ENCODE measurements around the gene PHKA2. TPM values are rescaled to one million over a fixed set of nuclear protein-coding genes. Genes with fewer than 3 reads are reported as not detected.

PHKA2 gene
- total RNA-seq, 6 donors from 2014 or later: 19.2 to 74.4 (median 25.9) TPM

GRCh38 chrX:18933617-18934016 lies 50.3 kb downstream of the PHKA2 start:
- H3K27ac ChIP-seq: no peak overlapping the region
- H3K4me1 ChIP-seq: no peaks in the 10 kb centered on the region
- no peak for TF ChIP-seq CTCF (IDR thresholded peaks at IDR 0.05)
- no peak for TF ChIP-seq POLR2AphosphoS5 (IDR thresholded peaks at IDR 0.05)
- TF ChIP-seq EP300 (IDR thresholded peaks at IDR 0.05): no peak
- TF ChIP-seq POLR2A (IDR thresholded peaks at IDR 0.05): no peak
- no peaks in the 10 kb centered on the region for H3K27me3 ChIP-seq
- H3K9me3 ChIP-seq: no peaks in the 10 kb centered on the region
- H3K4me3 ChIP-seq: no peak overlapping the region
- peaks cover 0 to 17% (median 2%) of the 10 kb centered on the region in 4 donors for H3K36me3 ChIP-seq
- ATAC-seq (ENCODE audit: low FRiP score in 2 of 2) (no peak), DNase-seq (no peak)
- 75 to 95% methylated on average over 3 of the region's 3 CpGs for WGBS, 2 donors

DNA sequence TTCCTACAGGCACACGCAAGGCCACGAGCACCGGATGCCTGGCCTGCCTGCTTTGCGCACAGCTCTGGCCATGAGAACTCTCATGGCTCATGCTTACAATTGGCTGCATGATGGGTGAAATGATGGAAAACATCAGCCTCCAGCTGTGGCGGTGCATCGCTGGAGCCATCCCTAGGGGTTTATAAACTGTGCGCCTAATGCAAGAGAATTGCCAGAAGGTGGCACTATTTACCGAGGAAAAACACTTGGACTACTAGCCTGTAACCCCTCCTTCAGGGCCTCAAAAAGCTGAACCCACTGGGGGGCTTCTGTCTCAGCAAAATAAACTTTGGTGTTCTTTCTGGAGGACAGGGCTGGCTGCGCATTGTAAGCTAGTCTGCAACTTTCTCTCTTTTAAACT lies 51.9 kb downstream of the PHKA2 start:
- H3K9me3 ChIP-seq: no peaks in the 10 kb centered on the region
- WGBS, 2 donors: 65% methylated on average over 9 of the region's 9 CpGs; no CpG with 5 or more reads in 1 of the 2 donors
- no peaks in the 10 kb centered on the region for H3K27me3 ChIP-seq
- TF ChIP-seq POLR2A (IDR thresholded peaks at IDR 0.05): no peak
- no peak for TF ChIP-seq POLR2AphosphoS5 (IDR thresholded peaks at IDR 0.05)
- peak in 3 of 6 experiments; percentile 8 to 30 (median 19) for TF ChIP-seq CTCF (IDR thresholded peaks at IDR 0.05)
- no peak for TF ChIP-seq EP300 (IDR thresholded peaks at IDR 0.05)
- H3K27ac ChIP-seq: no peak overlapping the region
- H3K36me3 ChIP-seq: peaks cover 0 to 14% (median 2%) of the 10 kb centered on the region in 4 donors
- no peak for DNase-seq
- H3K4me3 ChIP-seq: no peak overlapping the region
- no peaks in the 10 kb centered on the region for H3K4me1 ChIP-seq
- ATAC-seq (ENCODE audit: low FRiP score in 2 of 2): no peak

DNA sequence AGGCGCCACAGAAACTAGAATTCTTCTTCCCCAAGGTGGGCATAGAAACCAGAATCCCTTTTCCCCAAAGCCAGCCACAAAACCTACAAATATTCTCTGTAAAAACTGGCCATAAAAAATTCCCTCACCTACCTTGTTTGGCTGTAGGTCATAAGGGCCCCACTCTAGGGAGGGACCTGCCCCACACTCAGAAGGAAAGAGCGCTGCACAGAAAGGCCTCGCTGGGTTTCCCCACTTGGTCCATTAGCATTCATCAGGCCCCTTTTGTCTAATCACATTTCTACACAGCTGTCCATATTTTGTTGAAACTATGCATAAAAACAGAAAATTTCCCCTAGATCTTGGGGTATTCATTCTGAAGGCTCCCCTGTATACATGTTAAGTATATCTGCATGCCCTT lies 54.1 kb downstream of the PHKA2 start:
- no peaks in the 10 kb centered on the region for H3K27me3 ChIP-seq

GRCh38 chrX:18927558-18927957 lies 56.4 kb downstream of the PHKA2 start:
- Histone ChIP-seq H3K4me3 (no peak overlapping the region), H3K27me3 (no peaks in the 10 kb centered on the region), H3K36me3 (peaks cover 0 to 26% (median 5%) of the 10 kb centered on the region in 4 donors), H3K4me1 (no peaks in the 10 kb centered on the region), H3K27ac (no peak overlapping the region), H3K9me3 (no peaks in the 10 kb centered on the region)
- DNase-seq: no peak
- no peak for ATAC-seq (ENCODE audit: low FRiP score in 2 of 2)
- TF ChIP-seq EP300 (IDR thresholded peaks at IDR 0.05): no peak
- no peak for TF ChIP-seq CTCF (IDR thresholded peaks at IDR 0.05)
- TF ChIP-seq POLR2A (IDR thresholded peaks at IDR 0.05): no peak
- no peak for TF ChIP-seq POLR2AphosphoS5 (IDR thresholded peaks at IDR 0.05)
- 61 to 100% methylated on average over 1 of the region's 1 CpG for WGBS, 2 donors

More for the DNA sequence above, 54.1 kb downstream of the PHKA2 start:
- Histone ChIP-seq H3K4me3 (no peak overlapping the region), H3K36me3 (peaks cover 0 to 13% (median 2%) of the 10 kb centered on the region in 4 donors), H3K4me1 (no peaks in the 10 kb centered on the region), H3K9me3 (no peaks in the 10 kb centered on the region), H3K27ac (no peak overlapping the region)
- ATAC-seq (ENCODE audit: low FRiP score in 2 of 2): no peak
- TF ChIP-seq CTCF (IDR thresholded peaks at IDR 0.05) (no peak), POLR2AphosphoS5 (IDR thresholded peaks at IDR 0.05) (no peak), EP300 (IDR thresholded peaks at IDR 0.05) (no peak), POLR2A (IDR thresholded peaks at IDR 0.05) (no peak)
- no peak for DNase-seq
- WGBS, 2 donors: 96 to 100% methylated on average over 3 of the region's 3 CpGs

GRCh38 chrX:18924507-18925088 lies 59.3 kb downstream of the PHKA2 start:
- peaks cover 0 to 24% (median 5%) of the 10 kb centered on the region in 4 donors for H3K36me3 ChIP-seq
- DNase-seq: no peak
- WGBS, 2 donors: 75% methylated on average over 6 of the region's 6 CpGs; no CpG with 5 or more reads in 1 of the 2 donors
- ATAC-seq (ENCODE audit: low FRiP score in 2 of 2): no peak
- no peaks in the 10 kb centered on the region for H3K9me3 ChIP-seq
- no peak overlapping the region for H3K27ac ChIP-seq
- no peaks in the 10 kb centered on the region for H3K4me1 ChIP-seq
- no peak overlapping the region for H3K4me3 ChIP-seq
- TF ChIP-seq POLR2A (IDR thresholded peaks at IDR 0.05) (no peak), CTCF (IDR thresholded peaks at IDR 0.05) (no peak), EP300 (IDR thresholded peaks at IDR 0.05) (no peak), POLR2AphosphoS5 (IDR thresholded peaks at IDR 0.05) (no peak)
- no peaks in the 10 kb centered on the region for H3K27me3 ChIP-seq
